Upper lobe of left lung (tissue), 6 donors: ENCODE data around the gene APOM. TPM values are rescaled to one million over a fixed set of nuclear protein-coding genes. Genes with fewer than 3 reads are reported as not detected.
A peak's percentile ranks its signal among the peaks of the same experiment; 100 is the strongest.

Source experiments
- ATAC-seq, 2 donors: fragments of 200-7000 bp; cut with Tn5 transposase; one replicate each; pipeline ENCODE4 v1.9.1; 2022; ENCODE audit warnings: mild to moderate bottlenecking in 2 of 2, moderate library complexity in 2 of 2; ENCODE audit not compliant: low FRiP score in 2 of 2
- DNase-seq, 2 donors: peaks; one replicate each; pipeline ENCODE4 v3.0.0-alpha.2; 2019 to 2020
- H3K27ac ChIP-seq, 4 donors: fragments of 200-600 bp; sonication (generic); one replicate each; pipeline ENCODE4 v1.5.1; 2016 to 2019
- H3K27me3 ChIP-seq, 4 donors: fragments of 200-600 bp; sonication (generic); one replicate each; pipeline ENCODE4 v1.5.1; 2017 to 2019
- H3K36me3 ChIP-seq, 4 donors: fragments of 200-600 bp; sonication (generic); one replicate each; pipeline ENCODE4 v1.5.1; 2016 to 2019
- H3K4me1 ChIP-seq, 4 donors: fragments of 200-600 bp; sonication (generic); one replicate each; pipeline ENCODE4 v1.5.1; 2018 to 2019
- H3K4me3 ChIP-seq, 4 donors: fragments of 200-600 bp; sonication (generic); one replicate each; pipeline ENCODE4 v1.5.1; 2017 to 2019; ENCODE audit warnings: mild to moderate bottlenecking in 2 of 4, moderate library complexity in 1 of 4
- H3K9me3 ChIP-seq, 4 donors: fragments of 200-600 bp; sonication (generic); one replicate each; pipeline ENCODE4 v1.5.1; 2018 to 2019
- CTCF ChIP-seq, 6 experiments: fragments of 450-650 bp in 4 of 6; fragments of 200-600 bp in 2 of 6; sonication (generic) in 2 of 6; IDR thresholded peaks; one replicate each; pipeline ENCODE4 v1.5.1; 2016 to 2019; ENCODE audit warnings: antibody characterized with exemption in 6 of 6
- EP300 ChIP-seq, 4 donors: sonication (generic); formaldehyde crosslinking; IDR thresholded peaks; one replicate each; pipeline ENCODE4 v1.5.1; 2017; ENCODE audit warnings: antibody characterized with exemption in 4 of 4, control low read depth in 2 of 4
- POLR2A ChIP-seq, 4 donors: fragments of 450-650 bp; IDR thresholded peaks; one replicate each; pipeline ENCODE4 v1.5.1; 2016 to 2017; ENCODE audit warnings: antibody characterized with exemption in 4 of 4, mild to moderate bottlenecking in 2 of 4
- POLR2AphosphoS5 ChIP-seq, 2 donors: sonication (generic); formaldehyde crosslinking; IDR thresholded peaks; one replicate each; pipeline ENCODE4 v1.5.1; 2017; ENCODE audit warnings: antibody characterized with exemption in 2 of 2
- WGBS, 2 donors: methylation state at CpG; one replicate each; pipeline ENCODE4 v1.1.5; 2017 to 2018; 5-methylcytosine and 5-hydroxymethylcytosine counted together
- total RNA-seq, 6 donors: library from RNA; depleted of rRNA in 4 of 6; stranded (reverse); fragments of >200 nt in 4 of 6; gene quantifications; one replicate each; pipeline versions ENCODE4 v1.1.0 to v1.2.1, GENCODE V29; 2016 to 2021
- donor health status: DM: no; HTN: no; CAD: no; lungs with moderate emphysema.
- donor health status: DM: no; HTN: yes; CAD: no; lungs with severe emphysema.

APOM gene
- total RNA-seq, 6 donors from 2014 or later: 0.89 to 4.3 (median 2.1) TPM

GRCh38 chr6:31632279-31632946 lies 23.3 kb upstream of the APOM start:
- peaks cover 65 to 100% (median 100%) of the 10 kb centered on the region in 4 donors for H3K36me3 ChIP-seq
- no peaks in the 10 kb centered on the region for H3K4me1 ChIP-seq
- H3K27ac ChIP-seq: no peak overlapping the region
- H3K27me3 ChIP-seq: no peaks in the 10 kb centered on the region
- TF ChIP-seq POLR2A (IDR thresholded peaks at IDR 0.05): no peak
- TF ChIP-seq EP300 (IDR thresholded peaks at IDR 0.05): no peak
- no peak for TF ChIP-seq CTCF (IDR thresholded peaks at IDR 0.05)
- TF ChIP-seq POLR2AphosphoS5 (IDR thresholded peaks at IDR 0.05): no peak
- ATAC-seq (no peak), DNase-seq (peak in 1 of 2 donors; percentile 52)
- 90 to 93% methylated on average over 24 to 26 of the region's 26 CpGs for WGBS, 2 donors
- no peak overlapping the region for H3K4me3 ChIP-seq
- no peaks in the 10 kb centered on the region for H3K9me3 ChIP-seq

- Histone ChIP-seq H3K36me3 (peaks cover 56 to 100% (median 96%) of the 10 kb centered on the region in 4 donors), H3K4me3 (no peak overlapping the region), H3K27ac (no peak overlapping the region), H3K27me3 (no peaks in the 10 kb centered on the region), H3K4me1 (no peaks in the 10 kb centered on the region), H3K9me3 (no peaks in the 10 kb centered on the region)
- TF ChIP-seq POLR2A (IDR thresholded peaks at IDR 0.05): no peak
- TF ChIP-seq POLR2AphosphoS5 (IDR thresholded peaks at IDR 0.05): no peak
- no peak for TF ChIP-seq EP300 (IDR thresholded peaks at IDR 0.05)
- ATAC-seq: no peak
- DNase-seq: no peak
- 97 to 98% methylated on average over 7 of the region's 7 CpGs for WGBS, 2 donors
These were observed 22.2 kb upstream of the APOM start for GRCh38 chr6:31633447-31633846.

DNA sequence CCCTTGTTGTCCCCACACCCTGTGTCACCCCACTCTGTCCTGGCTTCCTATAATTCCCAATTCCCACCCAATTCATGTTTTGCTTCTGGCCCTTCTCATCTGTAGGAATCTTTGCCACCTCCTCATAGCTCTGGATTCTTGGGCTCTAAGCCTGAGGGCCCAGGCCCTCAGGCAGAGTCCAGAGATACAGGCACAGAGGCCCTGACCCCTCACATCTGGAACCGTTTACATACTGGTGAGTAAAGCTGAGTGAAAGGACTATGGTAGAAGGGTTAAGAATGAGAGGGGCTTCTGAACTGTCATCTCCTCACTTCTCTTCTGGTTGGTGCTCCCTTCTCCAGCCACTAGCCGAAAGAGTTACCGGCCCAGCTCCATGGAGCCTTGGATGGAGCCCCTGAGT lies 21.6 kb upstream of the APOM start:
- Histone ChIP-seq H3K4me1 (no peaks in the 10 kb centered on the region), H3K9me3 (no peaks in the 10 kb centered on the region), H3K36me3 (peaks cover 57 to 100% (median 95%) of the 10 kb centered on the region in 4 donors), H3K27me3 (no peaks in the 10 kb centered on the region), H3K27ac (no peak overlapping the region), H3K4me3 (no peak overlapping the region)
- DNase-seq: no peak
- no peak for TF ChIP-seq POLR2AphosphoS5 (IDR thresholded peaks at IDR 0.05)
- no peak for TF ChIP-seq EP300 (IDR thresholded peaks at IDR 0.05)
- no peak for TF ChIP-seq CTCF (IDR thresholded peaks at IDR 0.05)
- TF ChIP-seq POLR2A (IDR thresholded peaks at IDR 0.05): no peak
- 78 to 95% methylated on average over 1 to 3 of the region's 3 CpGs for WGBS, 2 donors
- no peak for ATAC-seq

GRCh38 chr6:31634969-31635575 lies 20.6 kb upstream of the APOM start:
- H3K4me3 ChIP-seq: no peak overlapping the region
- ATAC-seq: no peak
- TF ChIP-seq POLR2A (IDR thresholded peaks at IDR 0.05): no peak
- no peak for TF ChIP-seq EP300 (IDR thresholded peaks at IDR 0.05)
- TF ChIP-seq CTCF (IDR thresholded peaks at IDR 0.05): no peak
- no peak for TF ChIP-seq POLR2AphosphoS5 (IDR thresholded peaks at IDR 0.05)
- no peak overlapping the region for H3K27ac ChIP-seq
- H3K36me3 ChIP-seq: peaks cover 57 to 100% (median 95%) of the 10 kb centered on the region in 4 donors
- WGBS, 2 donors: 87% methylated on average over 10 to 11 of the region's 11 CpGs
- H3K27me3 ChIP-seq: no peaks in the 10 kb centered on the region
- DNase-seq: no peak
- H3K9me3 ChIP-seq: no peaks in the 10 kb centered on the region
- H3K4me1 ChIP-seq: no peaks in the 10 kb centered on the region

- peak in 1 of 2 donors; percentile 58 for DNase-seq
- Histone ChIP-seq H3K27me3 (no peaks in the 10 kb centered on the region), H3K4me1 (no peaks in the 10 kb centered on the region), H3K36me3 (peaks cover 64 to 100% (median 95%) of the 10 kb centered on the region in 4 donors), H3K4me3 (no peak overlapping the region), H3K27ac (no peak overlapping the region), H3K9me3 (no peaks in the 10 kb centered on the region)
- WGBS, 2 donors: 88 to 90% methylated on average over 22 to 26 of the region's 27 CpGs
- peak in 1 of 2 donors; percentile 8 for ATAC-seq
- TF ChIP-seq CTCF (IDR thresholded peaks at IDR 0.05) (no peak), POLR2A (IDR thresholded peaks at IDR 0.05) (no peak), POLR2AphosphoS5 (IDR thresholded peaks at IDR 0.05) (no peak), EP300 (IDR thresholded peaks at IDR 0.05) (no peak)
These were observed 18.7 kb upstream of the APOM start for GRCh38 chr6:31636698-31637596.
